Dermis blood vessel endothelial cell (primary cell): ENCODE data around the gene JAKMIP1. TPM values are rescaled to one million over a fixed set of nuclear protein-coding genes. Genes with fewer than 3 reads are reported as not detected.
"Not testable (repeated sequence)": the region's sequence is repeated elsewhere in the genome, so short reads cannot be mapped to it uniquely, and the experiment has no call there.

Experiments used
- DNase-seq: peaks from one replicate; pipeline ENCODE4 v3.0.0; 2010
- total RNA-seq: library from RNA; depleted of rRNA; stranded (reverse); fragments of >200 nt; gene quantifications from 2 replicates; pipeline ENCODE4 v1.2.3, GENCODE V29; 2014

JAKMIP1 gene
- total RNA-seq, 1 donor from 2014 or later = not detected

GRCh38 chr4:6229095-6229494 lies 28.7 kb upstream of the JAKMIP1 start:
- DNase-seq = no peak

- DNase-seq = no peak
Measured at GRCh38 chr4:6228158-6229067, 28.1 kb upstream of the JAKMIP1 start.

- DNase-seq = no peak
Measured at GRCh38 chr4:6227412-6228157, 27.2 kb upstream of the JAKMIP1 start.

- no peak for DNase-seq
Measured at GRCh38 chr4:6226506-6226905, 26.2 kb upstream of the JAKMIP1 start.

- DNase-seq = peak; percentile 53
Measured at GRCh38 chr4:6225469-6225868, 25.1 kb upstream of the JAKMIP1 start.

GRCh38 chr4:6224735-6225134 lies 24.4 kb upstream of the JAKMIP1 start:
- DNase-seq = no peak

GRCh38 chr4:6222761-6223292 lies 22.5 kb upstream of the JAKMIP1 start:
- DNase-seq = peak; percentile 28

GRCh38 chr4:6221851-6222760 lies 21.8 kb upstream of the JAKMIP1 start:
- peak; percentile 43 for DNase-seq

GRCh38 chr4:6221301-6221850 lies 21.0 kb upstream of the JAKMIP1 start:
- DNase-seq = no peak

- DNase-seq = no peak
Measured at GRCh38 chr4:6217716-6218381, 17.5 kb upstream of the JAKMIP1 start.

- DNase-seq = no peak
Measured at GRCh38 chr4:6216588-6216987, 16.2 kb upstream of the JAKMIP1 start.

GRCh38 chr4:6209921-6210320 lies 9.6 kb upstream of the JAKMIP1 start:
- no peak for DNase-seq

GRCh38 chr4:6209291-6209690 lies 8.9 kb upstream of the JAKMIP1 start:
- DNase-seq = not testable (repeated sequence)

- no peak for DNase-seq
Measured at GRCh38 chr4:6208416-6208815, 8.1 kb upstream of the JAKMIP1 start.

GRCh38 chr4:6207602-6208001 lies 7.3 kb upstream of the JAKMIP1 start:
- DNase-seq = no peak

GRCh38 chr4:6206771-6207290 lies 6.5 kb upstream of the JAKMIP1 start:
- no peak for DNase-seq

- DNase-seq = no peak
Measured at GRCh38 chr4:6205973-6206372, 5.6 kb upstream of the JAKMIP1 start.

- no peak for DNase-seq
Measured at GRCh38 chr4:6205567-6205931, 5.2 kb upstream of the JAKMIP1 start.

GRCh38 chr4:6204871-6205566 lies 4.7 kb upstream of the JAKMIP1 start:
- DNase-seq = no peak

- DNase-seq = no peak
Measured at GRCh38 chr4:6204098-6204497, 3.7 kb upstream of the JAKMIP1 start.
